ENCODE data around the gene KIF26A.
"Not testable (repeated sequence)": the region's sequence is repeated elsewhere in the genome, so short reads cannot be mapped to it uniquely, and the experiment has no call there.

Gene KIF26A

GRCh38 chr14:104221636-104222369, 83.4 kb downstream of the KIF26A start:
- H3K4me1 ChIP-seq (ENCODE audit: insufficient read depth, low read length) = peaks cover 2% of the 10 kb centered on the region
- H3K9me3 ChIP-seq (ENCODE audit: low read length) = no peaks in the 10 kb centered on the region
- H3K4me3 ChIP-seq (ENCODE audit: low read length) = no peak overlapping the region
- H2AFZ ChIP-seq (ENCODE audit: low read depth, low read length) = no peak overlapping the region
- peaks cover 21% of the 10 kb centered on the region for H3K27me3 ChIP-seq (ENCODE audit: insufficient read depth, low read length)
- H3K36me3 ChIP-seq (ENCODE audit: insufficient read depth, low read length) = no peaks in the 10 kb centered on the region

GRCh38 chr14:104222396-104223036, 84.1 kb downstream of the KIF26A start:
- H3K4me3 ChIP-seq (ENCODE audit: low read length) = no peak overlapping the region
- H3K4me1 ChIP-seq (ENCODE audit: insufficient read depth, low read length) = peaks cover 2% of the 10 kb centered on the region
- no peaks in the 10 kb centered on the region for H3K9me3 ChIP-seq (ENCODE audit: low read length)
- no peaks in the 10 kb centered on the region for H3K36me3 ChIP-seq (ENCODE audit: insufficient read depth, low read length)
- peaks cover 21% of the 10 kb centered on the region for H3K27me3 ChIP-seq (ENCODE audit: insufficient read depth, low read length)
- no peak overlapping the region for H2AFZ ChIP-seq (ENCODE audit: low read depth, low read length)

GRCh38 chr14:104223101-104224041, 85.0 kb downstream of the KIF26A start:
- Histone ChIP-seq H2AFZ (ENCODE audit: low read depth, low read length) (no peak overlapping the region), H3K36me3 (ENCODE audit: insufficient read depth, low read length) (no peaks in the 10 kb centered on the region), H3K4me1 (ENCODE audit: insufficient read depth, low read length) (peaks cover 2% of the 10 kb centered on the region), H3K27me3 (ENCODE audit: insufficient read depth, low read length) (peaks cover 15% of the 10 kb centered on the region), H3K4me3 (ENCODE audit: low read length) (no peak overlapping the region), H3K9me3 (ENCODE audit: low read length) (no peaks in the 10 kb centered on the region)

GRCh38 chr14:104224131-104224505, 85.7 kb downstream of the KIF26A start:
- no peak overlapping the region for H3K4me3 ChIP-seq (ENCODE audit: low read length)
- peaks cover 2% of the 10 kb centered on the region for H3K4me1 ChIP-seq (ENCODE audit: insufficient read depth, low read length)
- peaks cover 8% of the 10 kb centered on the region for H3K27me3 ChIP-seq (ENCODE audit: insufficient read depth, low read length)
- H2AFZ ChIP-seq (ENCODE audit: low read depth, low read length) = no peak overlapping the region
- H3K9me3 ChIP-seq (ENCODE audit: low read length) = no peaks in the 10 kb centered on the region
- no peaks in the 10 kb centered on the region for H3K36me3 ChIP-seq (ENCODE audit: insufficient read depth, low read length)

- Histone ChIP-seq H3K4me1 (ENCODE audit: insufficient read depth, low read length) (no peaks in the 10 kb centered on the region), H3K27me3 (ENCODE audit: insufficient read depth, low read length) (peaks cover 8% of the 10 kb centered on the region), H3K9me3 (ENCODE audit: low read length) (no peaks in the 10 kb centered on the region), H3K4me3 (ENCODE audit: low read length) (no peak overlapping the region), H2AFZ (ENCODE audit: low read depth, low read length) (no peak overlapping the region), H3K36me3 (ENCODE audit: insufficient read depth, low read length) (no peaks in the 10 kb centered on the region)
These were observed 86.3 kb downstream of the KIF26A start for GRCh38 chr14:104224506-104225277.

- H3K9me3 ChIP-seq (ENCODE audit: low read length) = not testable (repeated sequence)
These were observed 87.1 kb downstream of the KIF26A start for GRCh38 chr14:104225278-104226190.

GRCh38 chr14:104226421-104227383, 88.3 kb downstream of the KIF26A start:
- Histone ChIP-seq H3K9me3 (ENCODE audit: low read length) (no peaks in the 10 kb centered on the region), H3K4me1 (ENCODE audit: insufficient read depth, low read length) (no peaks in the 10 kb centered on the region), H3K27me3 (ENCODE audit: insufficient read depth, low read length) (no peaks in the 10 kb centered on the region), H3K4me3 (ENCODE audit: low read length) (no peak overlapping the region), H2AFZ (ENCODE audit: low read depth, low read length) (no peak overlapping the region), H3K36me3 (ENCODE audit: insufficient read depth, low read length) (no peaks in the 10 kb centered on the region)

More at GRCh38 chr14:104225278-104226190, 87.1 kb downstream of the KIF26A start:
- not testable (repeated sequence) for H3K27me3 ChIP-seq (ENCODE audit: insufficient read depth, low read length); H3K4me1 ChIP-seq (ENCODE audit: insufficient read depth, low read length); H3K4me3 ChIP-seq (ENCODE audit: low read length); H3K36me3 ChIP-seq (ENCODE audit: insufficient read depth, low read length); H2AFZ ChIP-seq (ENCODE audit: low read depth, low read length)

GRCh38 chr14:104227806-104228205, 89.4 kb downstream of the KIF26A start:
- Histone ChIP-seq H3K4me1 (ENCODE audit: insufficient read depth, low read length) (no peaks in the 10 kb centered on the region), H3K9me3 (ENCODE audit: low read length) (peaks cover 2% of the 10 kb centered on the region), H3K27me3 (ENCODE audit: insufficient read depth, low read length) (no peaks in the 10 kb centered on the region), H2AFZ (ENCODE audit: low read depth, low read length) (no peak overlapping the region), H3K4me3 (ENCODE audit: low read length) (no peak overlapping the region), H3K36me3 (ENCODE audit: insufficient read depth, low read length) (no peaks in the 10 kb centered on the region)

- Histone ChIP-seq H3K4me3 (ENCODE audit: low read length) (no peak overlapping the region), H3K9me3 (ENCODE audit: low read length) (peaks cover 2% of the 10 kb centered on the region), H2AFZ (ENCODE audit: low read depth, low read length) (no peak overlapping the region), H3K36me3 (ENCODE audit: insufficient read depth, low read length) (no peaks in the 10 kb centered on the region), H3K27me3 (ENCODE audit: insufficient read depth, low read length) (no peaks in the 10 kb centered on the region), H3K4me1 (ENCODE audit: insufficient read depth, low read length) (no peaks in the 10 kb centered on the region)
These were observed 89.8 kb downstream of the KIF26A start for GRCh38 chr14:104228221-104228620.

- H3K4me1 ChIP-seq (ENCODE audit: insufficient read depth, low read length) = no peaks in the 10 kb centered on the region
- no peak overlapping the region for H2AFZ ChIP-seq (ENCODE audit: low read depth, low read length)
- H3K36me3 ChIP-seq (ENCODE audit: insufficient read depth, low read length) = no peaks in the 10 kb centered on the region
- peaks cover 2% of the 10 kb centered on the region for H3K9me3 ChIP-seq (ENCODE audit: low read length)
- no peak overlapping the region for H3K4me3 ChIP-seq (ENCODE audit: low read length)
- H3K27me3 ChIP-seq (ENCODE audit: insufficient read depth, low read length) = no peaks in the 10 kb centered on the region
These were observed 90.5 kb downstream of the KIF26A start for GRCh38 chr14:104228716-104229533.
